HS-27A (cell line): Measurements from ENCODE around the gene KRT28.
"Not testable (repeated sequence)": the region's sequence is repeated elsewhere in the genome, so short reads cannot be mapped to it uniquely, and the experiment has no call there.

Experiments used
- DNase-seq: peaks from one replicate; pipeline ENCODE4 v3.0.0-alpha.2; 2012; ENCODE audit warnings: low read depth, missing footprints

The KRT28 gene

DNA sequence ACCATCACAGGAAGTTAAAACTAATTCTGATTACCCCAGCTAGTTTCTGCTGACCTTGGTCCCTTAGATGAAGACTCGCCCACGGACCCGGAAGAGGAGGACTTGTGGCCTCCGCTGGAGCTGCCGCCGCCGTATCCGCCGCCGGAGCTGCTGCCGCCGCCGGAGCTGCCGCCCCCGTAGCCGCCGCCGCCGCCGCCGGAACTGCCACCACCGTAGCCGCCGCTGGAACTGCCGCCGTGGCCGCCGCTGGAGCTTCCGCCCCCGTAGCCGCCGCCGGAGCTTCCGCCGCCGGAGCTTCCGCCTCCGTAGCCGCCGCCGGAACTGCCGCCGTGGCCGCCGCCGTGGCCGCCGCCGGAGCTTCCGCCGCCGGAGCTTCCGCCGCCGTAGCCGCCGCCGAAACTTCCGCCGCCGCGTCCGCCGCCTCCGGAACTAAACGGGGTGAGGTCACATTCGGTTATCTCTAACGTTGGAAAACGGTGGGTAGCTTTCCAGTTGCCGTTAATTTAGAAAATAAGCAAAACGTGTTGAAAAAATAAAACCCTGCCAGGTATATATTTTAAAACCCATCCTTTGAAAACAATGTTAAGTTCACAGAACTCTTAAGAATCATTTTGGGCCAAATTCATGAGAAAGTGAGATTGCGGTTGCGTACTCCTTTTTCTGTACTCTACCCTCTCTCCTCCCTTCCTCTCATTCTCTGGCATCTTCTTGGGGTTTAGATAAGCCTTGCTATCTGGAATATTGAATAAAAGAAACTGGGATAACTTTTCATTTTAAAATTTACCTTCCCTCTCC lies 19.2 kb upstream of the KRT28 start:
- no peak for DNase-seq

DNA sequence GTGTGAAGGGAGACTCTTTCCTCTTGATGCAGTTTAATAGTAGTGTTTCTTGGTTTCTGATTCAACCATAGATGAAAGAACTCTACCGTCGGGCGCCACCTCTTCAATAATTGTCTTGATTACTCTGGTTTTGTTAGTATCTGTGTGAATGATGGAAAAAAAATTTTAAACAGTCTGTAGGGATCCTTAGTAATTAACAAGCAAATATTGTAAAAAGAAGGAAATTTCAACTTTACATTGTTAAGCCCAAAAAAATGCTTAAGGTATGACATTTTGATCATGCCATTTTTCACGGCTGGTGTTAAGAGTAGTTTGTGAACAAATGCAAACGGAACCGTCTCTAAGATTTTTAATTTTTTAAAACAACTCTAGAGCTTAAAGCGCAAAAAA lies 18.6 kb upstream of the KRT28 start:
- no peak for DNase-seq

DNA sequence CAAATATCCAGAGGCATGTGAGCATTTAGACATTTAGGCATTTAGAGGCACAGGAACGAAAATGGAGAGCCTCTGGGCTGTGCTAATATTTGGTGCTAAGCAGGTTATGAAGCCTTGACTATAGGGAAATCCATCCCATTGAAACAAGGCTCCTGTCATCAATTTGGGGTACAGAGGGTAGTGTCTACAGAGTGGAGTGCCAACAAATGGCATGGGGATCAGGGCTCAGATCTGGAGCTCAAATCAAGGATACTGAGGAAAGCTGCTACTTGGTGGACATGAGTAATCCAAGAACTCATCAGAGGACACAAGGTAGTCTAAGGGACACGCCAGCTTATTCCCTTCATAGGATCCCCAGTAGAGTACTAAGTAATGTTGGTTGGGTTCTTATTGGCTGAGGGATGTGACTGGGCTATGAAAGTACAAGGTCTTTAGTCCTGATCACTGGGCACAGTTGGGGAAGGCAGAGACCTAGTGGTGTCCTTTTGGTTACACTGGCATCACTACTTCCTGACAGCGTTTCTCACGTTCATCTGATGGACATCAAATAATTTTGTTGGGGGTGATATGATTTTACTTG lies 17.4 kb upstream of the KRT28 start:
- no peak for DNase-seq

DNA sequence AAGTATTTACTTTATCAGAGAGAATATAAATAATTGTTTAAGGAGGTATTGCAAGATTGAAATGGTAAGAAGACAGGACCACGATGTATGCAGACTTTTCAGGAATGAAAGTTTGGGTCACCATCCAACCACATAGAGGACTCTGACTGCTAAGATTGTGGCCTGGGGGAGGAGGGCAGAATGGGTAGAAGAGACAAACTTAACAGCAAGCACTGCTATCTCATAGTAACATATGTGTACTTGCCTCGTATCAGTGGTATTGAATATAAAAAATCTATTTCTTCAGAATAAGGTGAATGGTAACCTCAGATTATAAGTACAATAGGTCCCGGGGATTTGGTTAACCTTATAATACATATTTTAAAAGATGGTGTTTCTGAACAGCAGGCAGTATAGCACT lies 16.8 kb upstream of the KRT28 start:
- DNase-seq = no peak

DNA sequence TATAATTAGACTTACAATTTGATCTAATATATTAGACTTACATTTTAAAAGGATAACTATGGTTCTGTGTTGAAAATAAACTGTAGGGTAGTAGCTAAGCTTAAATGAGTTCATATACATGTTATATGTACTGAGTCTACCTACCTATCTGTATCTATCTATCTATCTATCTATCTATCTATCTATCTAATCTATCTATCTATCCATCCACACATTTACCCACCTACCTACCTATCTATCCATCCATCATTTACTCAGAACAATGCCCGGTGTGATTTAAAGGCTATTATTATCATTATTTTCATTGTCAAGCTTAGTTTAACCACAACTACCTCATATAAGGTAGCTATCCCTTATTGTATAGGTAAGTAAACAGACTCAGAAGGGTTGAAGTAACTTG lies 15.6 kb upstream of the KRT28 start:
- no peak for DNase-seq

DNA sequence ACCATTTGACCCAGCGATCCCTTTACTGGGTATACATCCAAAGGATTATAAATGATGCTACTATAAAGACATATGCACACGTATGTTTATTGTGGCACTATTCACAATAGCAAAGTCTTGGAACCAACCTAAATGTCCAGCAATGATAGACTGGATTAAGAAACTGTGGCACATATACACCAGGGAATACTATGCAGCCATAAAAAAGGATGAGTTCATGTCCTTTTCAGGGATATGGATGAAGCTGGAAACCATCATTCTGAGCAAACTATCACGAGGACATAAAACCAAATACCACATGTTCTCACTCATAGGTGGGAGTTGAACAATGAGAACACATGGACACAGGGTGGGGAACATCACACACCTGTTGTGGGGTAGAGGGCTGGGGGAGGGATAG lies 14.9 kb upstream of the KRT28 start:
- not testable (repeated sequence) for DNase-seq

DNA sequence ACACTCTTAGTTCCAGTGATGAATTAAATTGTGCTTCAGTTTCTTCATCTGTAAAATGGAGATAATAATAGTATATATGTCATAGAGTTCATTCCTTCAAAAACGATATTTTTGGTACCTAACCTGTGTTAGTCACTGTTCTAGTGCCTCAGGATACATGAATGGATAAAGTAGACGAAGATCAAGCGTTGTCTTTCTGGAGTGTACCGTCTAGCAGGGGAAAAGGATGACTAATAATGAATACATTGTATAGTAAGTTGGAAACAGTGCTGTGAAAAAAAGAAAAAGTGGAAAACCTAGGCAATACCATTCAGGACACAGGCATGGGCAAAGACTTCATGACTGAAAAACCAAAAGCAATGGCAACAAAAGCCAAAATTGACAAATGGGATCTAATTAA lies 14.0 kb upstream of the KRT28 start:
- no peak for DNase-seq

DNA sequence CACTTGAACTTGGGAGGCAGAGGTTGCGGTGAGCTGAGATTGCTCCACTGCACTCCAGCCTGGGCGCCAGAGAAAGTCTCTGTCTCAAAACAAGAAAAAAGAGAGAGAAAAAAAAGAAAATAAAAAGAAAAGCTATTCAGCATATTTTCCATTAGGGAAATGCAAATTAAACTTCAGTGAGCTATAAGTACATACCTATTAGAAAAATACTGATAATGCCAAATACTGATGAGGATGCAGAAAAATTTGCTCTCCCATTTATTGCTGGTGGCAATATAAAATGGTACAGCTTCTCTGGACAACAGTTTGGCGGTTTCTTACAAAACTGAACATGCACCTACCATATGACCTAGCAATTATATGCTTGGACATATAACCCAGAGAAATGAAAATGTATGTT lies 12.9 kb upstream of the KRT28 start:
- DNase-seq = no peak

DNA sequence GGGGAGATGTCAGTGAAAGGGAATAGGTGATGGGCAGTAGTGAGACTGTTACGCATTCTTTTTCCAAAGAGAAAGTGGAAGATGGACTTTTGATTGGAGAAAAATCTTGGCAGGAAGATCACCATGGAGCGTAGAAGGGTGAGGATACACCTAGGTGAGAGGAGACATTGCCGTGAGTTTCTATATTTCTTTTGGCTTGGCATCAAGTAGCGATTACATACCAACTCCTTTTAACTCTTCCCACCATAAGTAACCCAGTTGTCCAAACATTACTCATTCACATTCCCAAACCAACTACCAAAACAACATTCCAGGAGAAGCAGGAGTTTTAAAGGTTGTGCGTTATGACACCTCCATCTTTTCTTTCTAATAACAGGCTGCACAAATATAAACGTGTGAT lies 10.7 kb upstream of the KRT28 start:
- DNase-seq = peak; percentile 41

DNA sequence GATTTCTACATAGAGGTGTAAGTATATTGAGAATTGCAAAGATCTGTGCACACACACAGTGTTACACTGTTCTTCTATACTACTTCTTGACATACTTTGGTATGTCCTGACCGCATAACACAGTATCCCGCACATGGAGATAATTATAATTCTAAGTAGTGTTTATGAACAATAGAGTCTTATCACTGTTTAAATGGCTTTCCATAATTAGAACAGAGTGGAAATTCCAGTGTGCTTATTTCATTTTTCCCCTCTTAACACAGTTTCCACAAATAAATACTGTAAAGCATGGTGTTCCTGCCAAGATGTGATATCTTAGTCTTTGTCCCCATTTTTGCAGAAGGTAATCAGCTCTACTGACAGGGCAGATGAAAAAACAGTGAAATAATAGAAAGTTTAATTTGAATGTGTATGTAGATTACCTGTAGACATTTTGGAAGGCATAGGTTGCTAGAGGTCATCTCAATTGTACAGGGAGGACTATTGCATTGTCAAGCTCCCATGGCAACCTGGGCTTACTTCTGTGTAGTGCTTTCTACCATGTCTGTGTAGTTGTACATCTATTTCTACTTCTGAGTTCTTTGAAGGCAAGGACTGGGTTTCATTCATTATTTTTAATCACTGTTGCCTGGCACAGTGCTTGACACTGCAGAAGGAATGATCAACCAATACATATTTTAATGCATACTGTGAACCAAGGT lies 10.1 kb upstream of the KRT28 start:
- DNase-seq = no peak

DNA sequence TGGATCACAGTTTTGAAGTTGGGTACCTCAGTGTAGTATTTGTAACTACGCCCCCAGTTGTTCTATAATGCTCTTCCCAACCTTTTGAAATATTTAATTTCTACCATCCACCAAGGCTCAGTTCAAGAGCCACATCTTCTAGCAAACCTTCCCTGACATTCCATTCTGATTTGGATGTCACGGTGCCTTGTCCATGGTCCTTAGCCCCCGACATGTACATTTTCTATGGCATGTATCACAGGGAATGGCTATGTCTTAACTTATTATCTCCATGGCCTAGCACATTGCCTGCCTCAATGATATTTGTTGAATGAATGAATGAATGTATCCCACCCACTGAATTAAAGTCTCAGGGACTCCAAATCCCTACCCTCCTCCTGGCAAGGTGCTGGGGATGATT lies 6.4 kb upstream of the KRT28 start:
- DNase-seq = no peak

DNA sequence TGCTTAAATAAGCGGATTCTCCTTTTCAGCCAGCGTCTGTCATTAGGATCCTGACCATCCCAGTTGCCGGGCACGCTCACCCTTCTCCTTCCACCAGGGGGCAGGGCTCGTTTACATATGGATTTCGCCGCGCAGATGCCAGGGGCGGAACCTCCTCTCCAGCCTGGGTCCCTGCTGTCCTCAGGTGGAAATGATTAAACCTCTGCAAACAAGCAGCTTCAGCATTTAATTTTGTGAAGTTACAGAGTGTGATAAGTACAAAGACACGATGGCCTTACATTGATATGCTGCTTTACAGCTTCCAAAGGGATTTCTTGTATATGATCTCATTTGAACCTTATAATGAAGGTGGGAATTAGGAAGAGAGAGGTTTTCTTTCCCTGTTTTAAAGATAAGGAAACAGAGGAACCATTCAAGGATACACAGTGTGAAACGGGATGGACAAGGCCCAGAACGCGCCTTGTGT lies 3.9 kb upstream of the KRT28 start:
- DNase-seq = no peak

DNA sequence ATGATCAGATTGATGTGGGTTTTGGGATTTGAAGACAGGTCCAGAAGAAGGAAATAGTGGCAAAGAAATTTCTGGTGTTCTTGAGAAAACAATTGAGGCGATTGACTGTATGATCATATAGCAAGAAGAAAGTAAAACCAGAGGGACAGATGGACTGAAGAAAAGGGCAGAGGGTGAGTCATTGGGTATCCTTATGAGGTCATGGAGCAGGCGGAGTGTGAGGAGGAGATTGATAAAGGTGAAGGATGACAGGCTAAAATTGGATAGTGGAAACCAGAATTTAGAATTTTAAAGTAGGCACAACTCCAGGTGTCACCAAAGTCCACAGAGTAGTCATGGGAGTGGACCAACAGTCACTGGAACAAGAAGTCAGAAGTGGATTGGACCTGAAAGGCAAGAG lies 1.4 kb upstream of the KRT28 start:
- no peak for DNase-seq

DNA sequence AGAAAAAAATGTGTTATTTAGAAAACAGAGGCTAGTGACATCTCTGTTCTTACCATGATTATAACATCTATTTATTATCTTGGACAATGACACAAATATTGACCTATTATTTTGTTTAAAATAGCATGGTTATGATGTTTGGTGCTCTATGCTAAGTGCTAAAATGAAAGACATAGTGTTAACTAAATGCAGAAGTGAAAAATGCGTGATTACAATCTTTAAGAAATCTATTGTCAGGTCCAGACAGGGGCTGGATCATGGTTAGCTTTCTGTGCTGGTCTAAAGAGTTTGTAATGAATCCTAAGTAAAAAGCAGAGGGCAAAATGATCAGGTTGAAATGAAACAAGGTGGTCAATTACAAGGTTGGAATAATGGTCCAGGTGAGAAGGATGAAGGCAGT lies 622 bp upstream of the KRT28 start:
- no peak for DNase-seq

DNA sequence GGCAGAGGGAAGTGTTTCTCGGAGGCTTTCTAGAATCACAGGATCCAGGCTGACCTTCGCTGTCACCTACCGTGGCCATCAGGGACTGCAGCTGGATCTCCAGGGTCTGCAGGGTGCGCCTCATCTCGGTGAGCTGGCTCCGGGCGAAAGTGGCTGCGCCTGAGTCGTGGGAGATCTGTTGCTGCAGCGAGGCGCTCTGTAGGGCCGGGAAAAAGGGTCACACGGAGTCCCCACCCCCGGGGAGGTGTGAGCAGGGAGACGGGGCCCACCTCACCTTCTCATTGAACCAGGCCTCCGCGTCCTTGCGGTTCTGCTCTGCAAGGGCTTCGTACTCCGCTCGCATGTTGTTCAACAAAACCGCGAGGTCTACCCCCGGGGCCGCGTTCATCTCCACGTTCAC lies 2.9 kb downstream of the KRT28 start:
- no peak for DNase-seq

DNA sequence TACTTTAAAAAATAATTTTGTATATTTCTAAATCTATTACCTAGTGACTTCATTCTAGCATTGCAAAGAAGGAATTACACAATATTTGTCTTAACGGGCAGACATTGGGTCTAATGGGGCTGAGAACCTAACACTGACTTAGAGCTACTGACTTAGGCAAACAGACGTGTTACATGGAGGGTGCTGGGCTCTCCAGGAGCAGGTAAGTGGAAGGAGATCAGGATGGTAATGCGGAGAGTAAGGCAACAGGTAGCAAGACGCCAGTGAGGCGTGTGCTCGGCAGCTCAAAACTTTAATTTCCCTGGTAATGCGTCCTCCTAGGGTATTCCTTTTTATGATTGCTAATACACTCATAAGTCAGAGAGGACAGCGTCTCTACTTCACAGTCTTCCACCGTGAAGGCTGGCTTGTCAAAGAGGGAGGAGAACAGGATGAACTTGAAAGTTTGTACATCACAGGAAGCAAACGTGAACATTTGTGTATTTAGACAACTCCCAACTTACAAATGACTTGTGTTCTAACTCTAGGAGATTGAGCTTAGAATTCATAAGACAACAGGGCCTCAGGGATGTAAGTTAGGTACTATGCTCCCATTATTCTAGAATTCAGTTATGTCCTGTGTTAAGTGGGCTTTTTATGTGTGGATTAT lies 4.6 kb downstream of the KRT28 start:
- DNase-seq = no peak

DNA sequence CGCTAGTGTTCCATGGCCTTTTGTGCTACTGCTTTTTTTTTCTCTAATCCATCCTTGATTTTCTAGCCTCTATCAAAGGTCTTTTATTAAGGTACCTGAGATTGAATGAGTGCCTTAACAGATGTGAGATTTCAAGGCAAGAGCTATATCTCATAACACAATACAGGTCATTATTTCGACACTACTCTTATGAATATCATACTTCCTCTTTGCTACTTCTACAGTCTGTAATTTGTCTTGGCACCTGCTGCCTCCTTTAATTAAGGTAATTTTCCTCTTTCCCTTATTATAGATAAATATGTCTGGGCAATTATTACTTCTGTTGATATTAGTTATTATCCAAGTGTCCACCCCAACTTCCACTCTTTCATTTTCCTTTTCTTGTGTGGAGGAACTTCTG lies 5.3 kb downstream of the KRT28 start:
- no peak for DNase-seq

DNA sequence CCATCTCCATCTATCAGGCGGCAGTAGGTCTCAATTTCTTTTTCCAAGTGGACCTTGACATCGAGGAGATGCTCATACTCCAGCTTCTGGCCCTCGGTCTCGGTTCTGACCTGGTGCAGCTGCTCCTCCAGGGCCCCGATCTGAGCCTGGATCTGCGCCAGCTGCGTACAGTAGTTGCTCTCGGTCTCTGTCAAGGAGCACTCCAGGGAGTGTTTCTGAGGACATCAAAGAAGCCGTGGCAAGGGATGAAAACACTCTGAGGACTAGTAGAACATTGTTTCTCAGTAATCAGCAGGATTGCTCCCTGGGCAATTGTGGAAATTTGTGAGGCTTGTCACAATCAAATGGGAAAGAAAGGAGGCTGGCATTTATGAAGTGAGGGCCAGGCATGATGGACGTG lies 5.9 kb downstream of the KRT28 start:
- DNase-seq = no peak

DNA sequence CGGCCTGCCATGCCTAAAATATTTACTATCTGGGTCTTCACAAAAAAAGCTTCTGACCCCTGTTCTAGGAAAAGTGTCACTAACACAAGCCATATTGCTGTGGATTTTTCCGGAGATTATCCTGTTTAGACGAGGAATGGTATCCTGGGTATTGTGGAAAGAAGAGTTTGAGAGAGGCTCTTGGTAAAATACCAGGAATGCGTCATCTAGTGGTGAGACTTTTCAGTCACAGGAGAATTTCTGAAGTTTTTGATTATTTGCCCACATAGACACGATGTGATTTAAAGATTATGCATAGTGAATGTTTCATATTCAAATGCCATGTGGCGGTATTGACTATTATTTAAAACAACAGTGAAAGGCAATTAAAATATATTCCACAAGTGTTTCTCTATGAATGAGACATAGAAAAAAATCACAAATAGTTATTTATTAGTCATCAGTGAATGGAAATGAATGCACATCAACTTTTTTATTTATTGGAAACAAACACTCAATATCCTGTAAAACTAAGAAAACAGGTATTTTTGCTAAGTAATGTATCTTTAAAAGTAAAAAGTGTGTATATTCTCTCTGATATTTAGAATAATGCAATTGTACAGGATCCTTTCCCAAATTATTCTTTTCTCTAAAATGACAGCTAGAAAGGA lies 7.8 kb downstream of the KRT28 start:
- no peak for DNase-seq

DNA sequence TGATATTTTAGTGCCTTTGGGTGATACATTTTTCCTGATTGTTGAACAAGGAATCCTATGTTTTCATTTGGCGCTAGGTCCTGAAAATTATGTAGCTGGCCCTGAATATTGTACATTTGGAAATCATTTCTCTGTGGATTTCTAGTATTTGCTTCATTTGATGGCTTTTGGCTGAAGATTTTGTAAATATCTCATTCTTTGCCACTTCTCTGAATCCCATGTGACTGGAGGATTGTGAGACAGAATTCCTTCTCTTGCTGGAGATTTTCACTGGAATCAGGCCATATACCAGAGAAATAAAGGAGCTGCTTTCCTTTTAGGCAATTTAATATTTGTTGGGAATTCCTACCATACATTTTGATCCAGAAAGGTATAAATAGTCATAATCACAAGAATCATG lies 8.6 kb downstream of the KRT28 start:
- no peak for DNase-seq

DNA sequence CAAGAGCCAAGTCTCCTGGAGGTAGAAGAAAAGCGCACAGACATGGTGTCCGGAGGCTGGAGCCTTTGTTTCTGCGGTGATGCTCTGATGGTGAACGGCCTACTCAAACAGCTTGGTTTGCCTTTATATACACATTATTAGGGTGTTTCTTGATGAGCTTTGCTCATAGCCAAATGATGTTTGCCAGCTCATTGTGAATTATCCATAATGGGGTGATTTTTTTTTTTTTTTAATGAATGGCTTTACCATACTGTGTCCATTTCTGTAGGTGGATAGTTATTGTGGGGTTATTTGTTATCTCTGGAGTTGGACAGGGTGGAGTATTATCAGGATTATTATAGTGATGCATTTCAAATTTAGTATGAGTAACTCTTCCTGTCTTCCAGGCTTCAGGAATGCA lies 17.3 kb downstream of the KRT28 start, which contains the start of gene KRT27:
Gene KRT27 (minus strand): TSS at position 101 of the 400 bp plus-strand sequence. CDS start 57 bp downstream, at position 44.
- DNase-seq = no peak
